GM12873 (cell line): Measurements from ENCODE around the gene PEAK1.
A peak's percentile ranks its signal among the peaks of the same experiment; 100 is the strongest.

Experiments used
- CTCF ChIP-seq: IDR thresholded peaks from 2 replicates; pipeline ENCODE4 v1.5.1; 2012; ENCODE audit warnings: low read depth, mild to moderate bottlenecking, moderate library complexity, low read length, control low read depth; ENCODE audit not compliant: insufficient read depth; ENCODE audit errors: missing control alignments

PEAK1 gene

GRCh38 chr15:77107531-77108355 is 312.2 kb downstream of the PEAK1 start:
- peak; percentile 76 for TF ChIP-seq CTCF

- TF ChIP-seq CTCF: no peak
Measured at GRCh38 chr15:77107068-77107467, 312.8 kb downstream of the PEAK1 start.

GRCh38 chr15:77104155-77104554 is 315.7 kb downstream of the PEAK1 start:
- no peak for TF ChIP-seq CTCF

- TF ChIP-seq CTCF: no peak
Measured at GRCh38 chr15:77099741-77100463, 320.0 kb downstream of the PEAK1 start.

- TF ChIP-seq CTCF: no peak
Measured at GRCh38 chr15:77098572-77098971, 321.3 kb downstream of the PEAK1 start.

GRCh38 chr15:77097921-77098320 is 322.0 kb downstream of the PEAK1 start:
- no peak for TF ChIP-seq CTCF

- no peak for TF ChIP-seq CTCF
Measured at GRCh38 chr15:77097248-77097721, 322.6 kb downstream of the PEAK1 start.
